Fibroblast of the conjunctiva (primary cell): ENCODE data around the gene DAND5.

Experiments used
- DNase-seq: peaks from one replicate; pipeline ENCODE4 v3.0.0-alpha.2; 2010; ENCODE audit warnings: low read depth

The DAND5 gene

GRCh38 chr19:12969292-12969988, at the start of gene DAND5:
Gene DAND5, plus strand, starts transcription at chr19:12969576. Its CDS starts 85 bp downstream, at chr19:12969661.
- no peak for DNase-seq

GRCh38 chr19:12921047-12921446, 48.3 kb upstream of the DAND5 start:
- DNase-seq = no peak

- no peak for DNase-seq
Measured at GRCh38 chr19:12922959-12923358, 46.4 kb upstream of the DAND5 start.

- DNase-seq = no peak
Measured at GRCh38 chr19:12924621-12925310, 44.6 kb upstream of the DAND5 start.

GRCh38 chr19:12930002-12930645, 39.3 kb upstream of the DAND5 start:
- no peak for DNase-seq

GRCh38 chr19:12932392-12933286, 36.7 kb upstream of the DAND5 start:
- DNase-seq = no peak

- DNase-seq = peak; percentile 77
Measured at GRCh38 chr19:12933287-12934072, 35.9 kb upstream of the DAND5 start, which contains the start of gene FARSA. Gene FARSA, minus strand, starts transcription at chr19:12933711. Its CDS starts 15 bp downstream, at chr19:12933696.

- no peak for DNase-seq
Measured at GRCh38 chr19:12935071-12935470, 34.3 kb upstream of the DAND5 start.

GRCh38 chr19:12936582-12936981, 32.8 kb upstream of the DAND5 start:
- DNase-seq = no peak

GRCh38 chr19:12937093-12937926, 32.1 kb upstream of the DAND5 start:
- DNase-seq = no peak

- peak; percentile 98 for DNase-seq
Measured at GRCh38 chr19:12937927-12938778, 31.2 kb upstream of the DAND5 start, which contains the start of gene CALR. Gene CALR, plus strand, starts transcription at chr19:12938609. Its CDS starts 71 bp downstream, at chr19:12938680.

- no peak for DNase-seq
Measured at GRCh38 chr19:12938779-12939601, 30.4 kb upstream of the DAND5 start.

GRCh38 chr19:12939975-12940423, 29.4 kb upstream of the DAND5 start:
- DNase-seq = no peak

- no peak for DNase-seq
Measured at GRCh38 chr19:12940897-12941296, 28.5 kb upstream of the DAND5 start.

GRCh38 chr19:12943437-12944044, 25.8 kb upstream of the DAND5 start:
- DNase-seq = no peak

GRCh38 chr19:12944104-12944674, 25.2 kb upstream of the DAND5 start:
- DNase-seq = no peak

- DNase-seq = peak; percentile 96
Measured at GRCh38 chr19:12945479-12946091, 23.8 kb upstream of the DAND5 start, which contains the start of gene RAD23A. Gene RAD23A, plus strand, starts transcription at chr19:12945862. Its CDS starts 87 bp downstream, at chr19:12945949.
